Smooth muscle cell of trachea (primary cell): Measurements from ENCODE around the gene TGOLN2. TPM values are rescaled to one million over a fixed set of nuclear protein-coding genes. Genes with fewer than 3 reads are reported as not detected.

Experiments used
- total RNA-seq: library from RNA; depleted of rRNA; stranded (reverse); fragments of >200 nt; gene quantifications from 2 replicates; pipeline ENCODE4 v1.2.1, GENCODE V29; 2014

The TGOLN2 gene
- total RNA-seq = 133 and 174 TPM in 2 replicates

GRCh38 chr2:85327822-85328617 is at the start of gene TGOLN2:
TSS of gene TGOLN2 (minus strand) at chr2:85327989. CDS start at chr2:85327962, 27 bp downstream.

GRCh38 chr2:85354286-85355072 is 26.7 kb upstream of the TGOLN2 start, which contains the start of the genes ELMOD3 and RETSAT:
TSS of gene ELMOD3 (plus strand) at chr2:85354769. CDS start at chr2:85357199, 2,430 bp downstream.
TSS of gene RETSAT (minus strand) at chr2:85354528. CDS start at chr2:85354507, 21 bp downstream.

Other genes with a start within 250 kb of the TGOLN2 start
- 2.5 and 2.8 TPM in 2 replicates for gene TCF7L1, start 194.6 kb downstream of the TGOLN2 start, total RNA-seq
- 58.6 and 90.0 TPM in 2 replicates for gene RETSAT, start 26.5 kb upstream of the TGOLN2 start, total RNA-seq
- 15.9 and 19.8 TPM in 2 replicates for gene ELMOD3, start 26.8 kb upstream of the TGOLN2 start, total RNA-seq
- 347 and 497 TPM in 2 replicates for gene CAPG, start 82.4 kb upstream of the TGOLN2 start, total RNA-seq
- gene SH2D6, start 90.7 kb upstream of the TGOLN2 start, total RNA-seq = 0.66 TPM in 1 of 2 replicates, not detected in the other
- gene MAT2A, start 211.2 kb upstream of the TGOLN2 start, total RNA-seq = 200 and 279 TPM in 2 replicates
- gene GGCX, start 233.5 kb upstream of the TGOLN2 start, total RNA-seq = 55.3 and 76.6 TPM in 2 replicates
- 1.5 and 2.8 TPM in 2 replicates for gene VAMP8, start 249.6 kb upstream of the TGOLN2 start, total RNA-seq